Progenitor cell of endocrine pancreas (in vitro differentiated cells): Measurements from ENCODE around the gene LDLRAP1. TPM values are rescaled to one million over a fixed set of nuclear protein-coding genes. Genes with fewer than 3 reads are reported as not detected.

ENCODE experiments used
- DNase-seq: peaks from one replicate; pipeline ENCODE4 v3.0.0; 2021; ENCODE audit warnings: low spot score; ENCODE audit not compliant: unreplicated experiment
- H3K27ac Mint-ChIP-seq: 2 replicates; pipeline ENCODE4 v1.8.0; 2021; ENCODE audit warnings: mild to moderate bottlenecking, moderate library complexity, mixed read lengths
- H3K27me3 Mint-ChIP-seq: 2 replicates; pipeline ENCODE4 v1.8.0; 2021; ENCODE audit warnings: mixed read lengths
- H3K36me3 Mint-ChIP-seq: 2 replicates; pipeline ENCODE4 v1.8.0; 2022; ENCODE audit warnings: mixed read lengths; ENCODE audit not compliant: insufficient read depth
- H3K4me1 Mint-ChIP-seq: 2 replicates; pipeline ENCODE4 v1.8.0; 2021; ENCODE audit warnings: low read depth, mixed read lengths
- H3K4me3 Mint-ChIP-seq: 2 replicates; pipeline ENCODE4 v1.8.0; 2021; ENCODE audit warnings: low read depth, mild to moderate bottlenecking, moderate library complexity, mixed read lengths
- H3K9me3 Mint-ChIP-seq: 2 replicates; pipeline ENCODE4 v1.8.0; 2021; ENCODE audit warnings: low read depth, mixed read lengths
- total RNA-seq: library from RNA; stranded (reverse); gene quantifications from 2 replicates; pipeline ENCODE4 v1.2.1, GENCODE V29; 2021
- TF ChIP-seq, protein P1 (sequence below): fragments of 200-600 bp; sonication (generic); IDR thresholded peaks from one replicate; pipeline ENCODE4 v1.5.0; 2021; ENCODE audit warnings: antibody characterized with exemption, mild to moderate bottlenecking; ENCODE audit not compliant: unreplicated experiment

Gene LDLRAP1
- total RNA-seq, 1 donor from 2014 or later: 12.7 TPM

DNA sequence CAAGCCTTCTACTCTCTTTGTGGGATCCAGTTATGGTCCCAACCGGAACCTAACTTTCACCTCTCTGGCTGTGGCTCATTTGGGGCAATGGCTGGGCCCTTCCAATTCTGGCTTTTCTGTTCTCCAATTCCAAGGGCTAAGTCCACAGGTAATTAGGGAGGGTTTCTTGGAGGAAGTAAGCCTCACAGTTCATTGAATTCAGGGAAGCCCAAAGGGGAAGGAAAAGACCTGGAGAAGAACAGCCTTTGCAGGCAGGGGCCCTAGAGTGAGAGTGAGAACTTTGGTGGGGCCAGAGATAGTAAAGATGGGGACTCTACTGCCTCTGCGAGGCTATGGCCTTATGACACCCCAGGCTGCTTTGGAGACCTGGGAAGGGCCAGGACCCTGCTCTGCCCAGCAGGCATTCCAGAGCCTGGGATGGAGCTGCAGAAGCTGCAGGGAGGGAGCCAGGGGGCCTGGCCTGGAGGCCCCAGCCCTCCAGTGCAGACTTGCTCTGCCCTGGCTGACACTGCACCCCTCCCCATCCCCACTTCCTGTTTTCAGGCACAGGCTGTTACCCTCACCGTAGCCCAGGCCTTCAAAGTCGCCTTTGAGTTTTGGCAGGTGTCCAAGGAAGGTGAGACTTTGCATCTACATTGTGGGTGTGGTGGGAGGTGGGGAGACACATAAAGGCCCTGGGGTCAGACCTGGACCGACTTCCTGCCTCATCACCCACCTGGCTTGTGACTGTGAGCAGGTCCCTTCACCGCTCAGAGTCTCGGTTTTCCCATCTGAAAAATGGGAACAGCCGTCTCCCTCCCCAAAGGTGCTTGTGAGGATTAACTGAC, 18.9 kb downstream of the LDLRAP1 start:
- Mint-ChIP-seq H3K4me1 (peaks cover 1% of the 10 kb centered on the region), H3K27ac (no peak overlapping the region)

DNA sequence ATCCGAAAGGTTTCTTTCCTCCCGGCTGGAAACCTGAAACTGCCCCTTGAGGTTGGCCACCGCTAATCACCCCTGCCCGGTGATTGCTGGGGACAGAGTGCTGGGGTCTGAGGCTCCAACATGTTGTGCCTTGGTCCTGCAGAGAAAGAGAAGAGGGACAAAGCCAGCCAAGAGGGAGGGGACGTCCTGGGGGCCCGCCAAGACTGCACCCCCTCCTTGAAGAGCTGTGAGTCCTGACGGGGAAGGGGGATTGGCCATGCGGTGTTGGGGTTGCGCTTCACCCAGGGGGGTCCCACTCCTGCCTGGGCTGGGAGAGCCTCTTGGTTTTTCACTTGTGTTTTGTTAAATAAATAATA, 19.5 kb downstream of the LDLRAP1 start:
- Mint-ChIP-seq H3K4me3 (no peak overlapping the region), H3K36me3 (no peaks in the 10 kb centered on the region), H3K4me1 (peaks cover 2% of the 10 kb centered on the region), H3K27ac (no peak overlapping the region), H3K9me3 (no peaks in the 10 kb centered on the region), H3K27me3 (no peaks in the 10 kb centered on the region)
- TF ChIP-seq, protein P1, sequence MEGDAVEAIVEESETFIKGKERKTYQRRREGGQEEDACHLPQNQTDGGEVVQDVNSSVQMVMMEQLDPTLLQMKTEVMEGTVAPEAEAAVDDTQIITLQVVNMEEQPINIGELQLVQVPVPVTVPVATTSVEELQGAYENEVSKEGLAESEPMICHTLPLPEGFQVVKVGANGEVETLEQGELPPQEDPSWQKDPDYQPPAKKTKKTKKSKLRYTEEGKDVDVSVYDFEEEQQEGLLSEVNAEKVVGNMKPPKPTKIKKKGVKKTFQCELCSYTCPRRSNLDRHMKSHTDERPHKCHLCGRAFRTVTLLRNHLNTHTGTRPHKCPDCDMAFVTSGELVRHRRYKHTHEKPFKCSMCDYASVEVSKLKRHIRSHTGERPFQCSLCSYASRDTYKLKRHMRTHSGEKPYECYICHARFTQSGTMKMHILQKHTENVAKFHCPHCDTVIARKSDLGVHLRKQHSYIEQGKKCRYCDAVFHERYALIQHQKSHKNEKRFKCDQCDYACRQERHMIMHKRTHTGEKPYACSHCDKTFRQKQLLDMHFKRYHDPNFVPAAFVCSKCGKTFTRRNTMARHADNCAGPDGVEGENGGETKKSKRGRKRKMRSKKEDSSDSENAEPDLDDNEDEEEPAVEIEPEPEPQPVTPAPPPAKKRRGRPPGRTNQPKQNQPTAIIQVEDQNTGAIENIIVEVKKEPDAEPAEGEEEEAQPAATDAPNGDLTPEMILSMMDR: no peak
- no peak for DNase-seq

More for the DNA sequence above, 18.9 kb downstream of the LDLRAP1 start:
- Mint-ChIP-seq H3K36me3 (no peaks in the 10 kb centered on the region), H3K4me3 (no peak overlapping the region), H3K9me3 (no peaks in the 10 kb centered on the region), H3K27me3 (no peaks in the 10 kb centered on the region)
- no peak for DNase-seq
- TF ChIP-seq, protein P1: no peak

DNA sequence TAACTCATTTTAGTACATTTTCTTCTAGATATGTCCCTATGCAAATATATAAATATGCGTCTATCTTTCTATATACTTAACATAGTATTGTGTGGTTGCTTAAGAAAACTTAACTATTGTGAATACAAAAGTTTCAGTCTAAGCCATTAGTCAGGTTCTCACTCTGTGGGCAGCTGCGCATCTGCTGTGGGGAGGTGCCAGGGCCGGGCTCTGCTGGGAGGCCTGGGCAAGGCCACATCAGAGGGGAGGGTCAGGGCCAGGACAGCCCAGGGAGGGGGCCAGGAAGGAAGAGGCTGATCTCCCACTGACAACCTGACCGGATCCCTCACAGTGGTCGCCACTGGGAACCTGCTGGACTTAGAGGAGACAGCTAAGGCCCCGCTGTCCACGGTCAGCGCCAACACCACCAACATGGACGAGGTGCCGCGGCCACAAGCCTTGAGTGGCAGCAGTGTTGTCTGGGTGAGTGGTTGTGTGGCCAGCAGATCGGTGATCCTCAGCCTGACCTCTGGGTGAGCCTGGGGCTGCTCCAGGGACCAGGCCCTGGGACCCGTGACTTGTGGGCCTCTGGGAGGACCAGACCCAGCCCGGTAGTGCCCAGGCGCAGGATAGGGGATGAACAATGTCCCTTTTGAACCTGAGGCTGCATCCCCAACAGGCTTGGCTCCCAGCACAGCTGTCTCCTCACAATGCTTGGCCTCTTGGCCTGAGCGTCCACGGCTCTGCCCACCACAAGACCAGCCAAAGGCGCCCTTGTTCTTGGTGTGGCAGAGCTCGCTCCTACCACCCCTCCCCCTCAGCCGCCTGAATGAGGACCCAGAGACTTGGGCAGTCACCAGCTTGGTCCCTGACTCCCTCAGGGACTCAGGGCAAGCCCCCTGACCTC, 20.2 kb downstream of the LDLRAP1 start:
- Mint-ChIP-seq H3K27me3 (no peaks in the 10 kb centered on the region), H3K27ac (no peak overlapping the region), H3K36me3 (no peaks in the 10 kb centered on the region), H3K4me3 (no peak overlapping the region), H3K9me3 (no peaks in the 10 kb centered on the region), H3K4me1 (peaks cover 5% of the 10 kb centered on the region)
- DNase-seq: no peak
- TF ChIP-seq, protein P1: no peak

DNA sequence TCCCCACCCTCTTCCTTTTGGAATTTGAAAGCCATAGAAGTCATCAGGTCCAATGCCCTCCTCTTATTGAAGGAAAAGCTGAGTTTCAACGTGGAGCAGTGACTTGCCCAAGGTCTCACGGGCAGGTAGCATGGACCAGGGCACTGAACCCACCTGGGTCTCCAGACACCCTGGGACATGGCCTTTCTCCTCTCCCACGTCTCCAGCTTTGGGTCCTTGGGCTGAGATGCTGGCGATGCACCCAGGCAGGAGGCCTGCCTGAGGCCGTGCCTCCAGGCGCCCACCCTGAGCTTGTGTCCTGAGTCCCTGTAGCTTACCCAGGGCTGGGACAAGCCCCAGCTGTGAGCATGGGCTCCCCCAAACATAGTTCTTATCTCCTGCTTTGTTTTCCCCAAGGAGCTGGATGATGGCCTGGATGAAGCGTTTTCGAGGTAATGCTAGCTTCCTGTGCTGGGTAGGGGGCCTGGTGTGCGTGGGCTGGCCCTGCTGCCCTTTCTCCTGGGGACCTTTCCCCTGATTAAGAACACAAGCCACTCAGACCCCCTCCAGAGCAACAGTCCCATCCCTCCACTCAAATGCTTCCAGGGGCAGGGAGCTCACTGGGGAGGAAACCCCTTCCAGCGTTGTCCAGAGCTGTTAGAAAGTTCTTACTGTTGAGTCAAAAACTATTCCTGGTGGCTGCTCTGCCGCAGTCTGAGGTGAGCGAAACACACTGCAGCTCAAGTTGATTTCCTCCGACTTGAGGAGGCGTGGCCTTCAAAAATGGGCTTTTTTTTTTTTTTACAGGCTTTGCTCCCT, 21.6 kb downstream of the LDLRAP1 start:
- H3K4me1 Mint-ChIP-seq: peaks cover 7% of the 10 kb centered on the region
- no peaks in the 10 kb centered on the region for H3K27me3 Mint-ChIP-seq
- no peak overlapping the region for H3K4me3 Mint-ChIP-seq
- H3K36me3 Mint-ChIP-seq: no peaks in the 10 kb centered on the region
- TF ChIP-seq, protein P1: no peak
- H3K27ac Mint-ChIP-seq: no peak overlapping the region
- H3K9me3 Mint-ChIP-seq: no peaks in the 10 kb centered on the region
- DNase-seq: no peak

DNA sequence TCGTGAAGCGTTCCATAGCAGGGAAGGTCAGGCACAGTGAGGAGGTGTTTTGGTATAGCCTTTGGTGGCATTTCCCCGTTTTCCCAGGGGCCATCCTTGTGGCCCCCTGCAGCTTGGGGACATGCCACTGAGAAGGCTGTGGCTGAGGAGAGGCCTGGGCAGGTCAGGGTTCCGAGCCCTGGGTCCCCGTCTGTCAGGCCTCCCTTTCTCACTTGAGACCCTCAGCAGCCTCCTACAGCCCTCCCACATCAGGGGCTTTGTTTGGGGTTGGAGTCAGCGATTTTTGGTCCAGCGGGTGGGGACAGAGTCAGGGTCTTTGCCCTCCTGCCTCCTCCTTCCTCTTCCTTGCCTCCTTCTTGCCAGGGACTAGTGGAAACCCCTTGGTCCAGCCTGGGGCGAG, 22.2 kb downstream of the LDLRAP1 start:
- no peaks in the 10 kb centered on the region for H3K36me3 Mint-ChIP-seq
- TF ChIP-seq, protein P1: no peak
- H3K27ac Mint-ChIP-seq: no peak overlapping the region
- H3K27me3 Mint-ChIP-seq: no peaks in the 10 kb centered on the region
- DNase-seq: no peak
- no peaks in the 10 kb centered on the region for H3K9me3 Mint-ChIP-seq
- no peak overlapping the region for H3K4me3 Mint-ChIP-seq
- H3K4me1 Mint-ChIP-seq: peaks cover 7% of the 10 kb centered on the region
